GM12878 (cell line): ENCODE results near the gene TSGA10. TPM values are rescaled to one million over a fixed set of nuclear protein-coding genes. Genes with fewer than 3 reads are reported as not detected.
A peak's percentile ranks its signal among the peaks of the same experiment; 100 is the strongest.

Source experiments
- ATAC-seq: fragments of 200-7000 bp; cut with Tn5 transposase; 3 replicates; pipeline ENCODE4 v1.9.1; 2020; ENCODE audit warnings: mild to moderate bottlenecking, moderate library complexity
- BruUV-seq: library from RNA; stranded (reverse); fragments of 400-500 nt; replicated peaks from 2 replicates; lab custom pipeline; 2021; lab: Mats Ljungman, UMichigan
- CTCF ChIA-PET: fragments of 300-600 bp; sonication (Branson Sonifier 250); formaldehyde crosslinking; extraction: SDS; loops from one replicate; lab custom pipeline; 2021; ENCODE audit warnings: inconsistent platforms; lab: Yijun Ruan, JAX
- POLR2A ChIA-PET: fragments of 350-600 bp; formaldehyde crosslinking; extraction: SDS; loops from one replicate; lab custom pipeline; 2021; ENCODE audit warnings: inconsistent platforms; lab: Charles Lee
- RAD21 ChIA-PET: fragments of 300-600 bp; sonication (Branson Sonifier 250); formaldehyde crosslinking; loops from one replicate; lab custom pipeline; 2023; ENCODE audit warnings: antibody characterized with exemption; ENCODE audit not compliant: unreplicated experiment; lab: Charles Lee
- SMC1A ChIA-PET: fragments of 300-600 bp; sonication (Branson Sonifier 250); formaldehyde crosslinking; loops from one replicate; lab custom pipeline; 2023; ENCODE audit not compliant: unreplicated experiment, uncharacterized antibody; lab: Charles Lee
- DNase-seq: peaks from one replicate; pipeline ENCODE4 v3.0.0-alpha.2; 2011; ENCODE audit warnings: low read depth, low spot score
- FAIRE-seq: peaks from 3 replicates; lab custom pipeline; 2011; peaks lifted over from hg19 to GRCh38; lab: Jason Lieb, UNC
- H2AFZ ChIP-seq: 2 replicates; pipeline ENCODE4 v1.6.0; 2011; ENCODE audit warnings: low read depth, low read length, control low read depth; ENCODE audit not compliant: control insufficient read depth
- H3K27ac ChIP-seq: 2 replicates; pipeline ENCODE4 v1.5.1; 2011; ENCODE audit warnings: control low read depth; ENCODE audit not compliant: control insufficient read depth, insufficient read depth
- H3K27me3 ChIP-seq, 2 experiments: replicated peaks in 1 of 2; 2 replicates each; pipeline versions ENCODE4 v1.6.0 to v1.6.1; 2011; ENCODE audit warnings: low read length in 1 of 2; ENCODE audit not compliant: control insufficient read depth in 2 of 2, insufficient read depth in 2 of 2
- H3K36me3 ChIP-seq, 2 experiments: 2 replicates each; pipeline ENCODE4 v1.5.1; 2011; ENCODE audit warnings: low read length in 1 of 2; ENCODE audit not compliant: control insufficient read depth in 2 of 2, insufficient read depth in 2 of 2
- H3K4me1 ChIP-seq: 2 replicates; pipeline ENCODE4 v1.6.1; 2011; ENCODE audit warnings: mild to moderate bottlenecking, low read length, moderate library complexity, mixed read lengths; ENCODE audit not compliant: control insufficient read depth, insufficient read depth
- H3K4me2 ChIP-seq: 2 replicates; pipeline ENCODE4 v1.6.0; 2011; ENCODE audit warnings: control low read depth; ENCODE audit not compliant: control insufficient read depth, insufficient read depth
- H3K4me3 ChIP-seq: fragments of 200-600 bp; sonication (generic); 2 replicates; pipeline ENCODE4 v1.5.1; 2016
- H3K79me2 ChIP-seq: 2 replicates; pipeline ENCODE4 v1.6.0; 2011; ENCODE audit warnings: low read length; ENCODE audit not compliant: control insufficient read depth, insufficient read depth
- H3K9ac ChIP-seq: 2 replicates; pipeline ENCODE4 v1.8.0; 2011; ENCODE audit warnings: low read length, control low read depth, mixed read lengths; ENCODE audit not compliant: control insufficient read depth, insufficient read depth
- H3K9me3 ChIP-seq: replicated peaks from 3 replicates; pipeline ENCODE4 v1.5.1; 2011; ENCODE audit warnings: mild to moderate bottlenecking, low read length; ENCODE audit not compliant: control insufficient read depth, insufficient read depth
- H4K20me1 ChIP-seq: 2 replicates; pipeline ENCODE4 v1.6.0; 2011; ENCODE audit not compliant: control insufficient read depth, insufficient read depth
- KAT2A ChIP-seq: conservative IDR thresholded peaks from 2 replicates; pipeline ENCODE4 v1.6.1; 2011; ENCODE audit warnings: low read depth, low read length; ENCODE audit not compliant: control insufficient read depth
- MXI1 ChIP-seq: fragments of 150-350 bp; IDR thresholded peaks from 2 replicates; pipeline ENCODE4 v1.6.1; 2011; ENCODE audit warnings: low read depth, mild to moderate bottlenecking, inconsistent platforms, low read length, improper control_type of control experiment
- NBN ChIP-seq: fragments of 450-650 bp; IDR thresholded peaks from 2 replicates; pipeline ENCODE4 v1.6.1; 2016
- NFYB ChIP-seq: IDR thresholded peaks from 2 replicates; pipeline ENCODE4 v1.6.1; 2011; ENCODE audit warnings: low read depth, mild to moderate bottlenecking, low read length, improper control_type of control experiment, moderate library complexity; ENCODE audit not compliant: insufficient read depth
- PAX5 ChIP-seq: IDR thresholded peaks from 2 replicates; pipeline ENCODE4 v1.6.1; 2011; ENCODE audit warnings: low read depth, low read length, borderline replicate concordance
- WGBS: methylation state at CpG from one replicate; pipeline ENCODE4 v1.1.6; 2016; ENCODE audit warnings: low lambda C conversion rate; ENCODE audit not compliant: insufficient replicate concordance, insufficient coverage; ENCODE audit errors: missing lambda C conversion rate; 5-methylcytosine and 5-hydroxymethylcytosine counted together
- in situ Hi-C: fragments of 300-500 bp; cut with MboI; formaldehyde crosslinking; loops from 9 replicates; pipeline ENCODE4 v1.14.3; 2018; ENCODE audit warnings: mixed read lengths
- intact Hi-C: fragments of 100-400 bp; cut with micrococcal nuclease; formaldehyde crosslinking; loops from one replicate; pipeline ENCODE4 v1.14.2; 2022; ENCODE audit not compliant: unreplicated experiment
- polyA plus RNA-seq, 11 experiments: library from polyadenylated mRNA; depleted of rRNA in 4 of 11; unstranded in 6 of 11; stranded (reverse) in 5 of 11; fragments of >200 nt; fragmentation: Nextera tagmentation in 4 of 11; fragmentation: Illumina TruSeq in 1 of 11; extraction: Ambion mirVana in 4 of 11; extraction: Trizol in 1 of 11; gene quantifications; 1 replicate in 1 of 11; 2 replicates in 10 of 11; pipeline versions ENCODE4 v1.2.1 to v1.2.3, GENCODE V29; 2011 to 2016; ENCODE audit warnings: inconsistent platforms in 2 of 11, missing spikeins in 2 of 11, low read depth in 1 of 11
- total RNA-seq, 4 experiments: library from RNA; depleted of rRNA in 3 of 4; stranded (reverse); fragments of >200 nt in 3 of 4; fragmentation: Illumina TruSeq in 1 of 4; extraction: Trizol in 1 of 4; gene quantifications; 2 replicates each; pipeline versions ENCODE4 v1.2.1 to v1.2.3, GENCODE V29; 2013 to 2021
- TF ChIP-seq, protein P1 (sequence below): fragments of 450-650 bp; IDR thresholded peaks from 2 replicates; pipeline ENCODE4 v1.6.1; 2016; ENCODE audit warnings: mild to moderate bottlenecking
- TF ChIP-seq, protein P2 (sequence below): fragments of 450-650 bp; IDR thresholded peaks from 2 replicates; pipeline ENCODE4 v1.6.1; 2017; ENCODE audit warnings: antibody characterized with exemption, mild to moderate bottlenecking, moderate library complexity
- TF ChIP-seq, protein P3 (sequence below): fragments of 450-650 bp; IDR thresholded peaks from 2 replicates; pipeline ENCODE4 v1.6.1; 2018; ENCODE audit warnings: mild to moderate bottlenecking, low read depth, moderate library complexity; ENCODE audit not compliant: partially characterized antibody

The TSGA10 gene
- total and polyA plus RNA-seq, 10 of the 15 experiments (the other 5 are each of a cell fraction or from before 2014, with no cell fraction given): 5.3 to 13.5 (median 8.6) TPM

DNA sequence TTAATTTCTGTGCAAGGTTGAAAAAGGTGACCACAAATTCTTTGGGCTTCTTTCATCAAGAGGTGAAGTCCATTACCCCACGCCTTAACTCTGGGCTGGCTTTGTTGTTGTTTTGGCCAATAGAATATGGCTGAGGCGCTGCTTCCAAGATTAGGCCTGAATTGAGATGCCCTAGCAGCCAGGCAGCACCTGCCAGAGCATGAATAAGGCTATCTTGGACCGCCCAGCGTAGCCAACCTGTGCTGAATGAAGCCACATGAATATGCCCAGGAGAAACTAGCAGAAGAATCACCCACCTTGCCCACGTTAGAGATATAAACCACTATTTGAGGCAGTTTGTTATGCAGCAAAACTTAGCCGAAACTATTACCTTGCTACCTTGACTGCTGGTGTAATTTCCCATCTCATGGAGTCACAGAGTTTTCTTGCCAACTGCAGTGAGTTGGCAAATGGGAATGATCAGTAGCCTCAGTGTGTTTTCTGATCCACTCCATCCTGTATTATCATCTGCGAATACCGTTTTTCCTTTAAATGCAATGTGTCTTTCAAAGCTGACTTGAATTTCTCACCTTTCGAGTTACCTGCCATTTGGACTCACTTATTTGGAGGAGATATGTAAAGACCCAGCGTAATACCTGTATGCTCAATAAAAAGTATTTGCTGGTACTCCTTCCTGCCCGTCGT, 679 bp downstream of the TSGA10 start:
- Histone ChIP-seq H3K9ac (peak overlapping the region; percentile 84), H4K20me1 (no peaks in the 10 kb centered on the region), H3K27me3 (no peaks in the 10 kb centered on the region), H3K4me1 (no peaks in the 10 kb centered on the region), H3K4me2 (peak overlapping the region; percentile 32), H3K36me3 (no peaks in the 10 kb centered on the region), H3K9me3 (no peaks in the 10 kb centered on the region), H3K4me3 (peak overlapping the region; percentile 78), H2AFZ (peak overlapping the region; percentile 95), H3K27ac (peak overlapping the region; percentile 76), H3K79me2 (peaks cover 11% of the 10 kb centered on the region)
- CTCF ChIA-PET: interaction anchor here (0.6 to 2.3 kb wide), 3 partner anchors 26 to 183 kb away, joined by 3 to 10 read pairs (median 3); partner anchors contain the start of genes MITD1 and MRPL30
- TF ChIP-seq KAT2A (no peak), MXI1 (no peak), NBN (no peak), NFYB (no peak), PAX5 (no peak)
- TF ChIP-seq, protein P1, sequence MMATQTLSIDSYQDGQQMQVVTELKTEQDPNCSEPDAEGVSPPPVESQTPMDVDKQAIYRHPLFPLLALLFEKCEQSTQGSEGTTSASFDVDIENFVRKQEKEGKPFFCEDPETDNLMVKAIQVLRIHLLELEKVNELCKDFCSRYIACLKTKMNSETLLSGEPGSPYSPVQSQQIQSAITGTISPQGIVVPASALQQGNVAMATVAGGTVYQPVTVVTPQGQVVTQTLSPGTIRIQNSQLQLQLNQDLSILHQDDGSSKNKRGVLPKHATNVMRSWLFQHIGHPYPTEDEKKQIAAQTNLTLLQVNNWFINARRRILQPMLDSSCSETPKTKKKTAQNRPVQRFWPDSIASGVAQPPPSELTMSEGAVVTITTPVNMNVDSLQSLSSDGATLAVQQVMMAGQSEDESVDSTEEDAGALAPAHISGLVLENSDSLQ: no peak
- TF ChIP-seq, protein P2, sequence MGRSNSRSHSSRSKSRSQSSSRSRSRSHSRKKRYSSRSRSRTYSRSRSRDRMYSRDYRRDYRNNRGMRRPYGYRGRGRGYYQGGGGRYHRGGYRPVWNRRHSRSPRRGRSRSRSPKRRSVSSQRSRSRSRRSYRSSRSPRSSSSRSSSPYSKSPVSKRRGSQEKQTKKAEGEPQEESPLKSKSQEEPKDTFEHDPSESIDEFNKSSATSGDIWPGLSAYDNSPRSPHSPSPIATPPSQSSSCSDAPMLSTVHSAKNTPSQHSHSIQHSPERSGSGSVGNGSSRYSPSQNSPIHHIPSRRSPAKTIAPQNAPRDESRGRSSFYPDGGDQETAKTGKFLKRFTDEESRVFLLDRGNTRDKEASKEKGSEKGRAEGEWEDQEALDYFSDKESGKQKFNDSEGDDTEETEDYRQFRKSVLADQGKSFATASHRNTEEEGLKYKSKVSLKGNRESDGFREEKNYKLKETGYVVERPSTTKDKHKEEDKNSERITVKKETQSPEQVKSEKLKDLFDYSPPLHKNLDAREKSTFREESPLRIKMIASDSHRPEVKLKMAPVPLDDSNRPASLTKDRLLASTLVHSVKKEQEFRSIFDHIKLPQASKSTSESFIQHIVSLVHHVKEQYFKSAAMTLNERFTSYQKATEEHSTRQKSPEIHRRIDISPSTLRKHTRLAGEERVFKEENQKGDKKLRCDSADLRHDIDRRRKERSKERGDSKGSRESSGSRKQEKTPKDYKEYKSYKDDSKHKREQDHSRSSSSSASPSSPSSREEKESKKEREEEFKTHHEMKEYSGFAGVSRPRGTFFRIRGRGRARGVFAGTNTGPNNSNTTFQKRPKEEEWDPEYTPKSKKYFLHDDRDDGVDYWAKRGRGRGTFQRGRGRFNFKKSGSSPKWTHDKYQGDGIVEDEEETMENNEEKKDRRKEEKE: no peak
- TF ChIP-seq, protein P3, sequence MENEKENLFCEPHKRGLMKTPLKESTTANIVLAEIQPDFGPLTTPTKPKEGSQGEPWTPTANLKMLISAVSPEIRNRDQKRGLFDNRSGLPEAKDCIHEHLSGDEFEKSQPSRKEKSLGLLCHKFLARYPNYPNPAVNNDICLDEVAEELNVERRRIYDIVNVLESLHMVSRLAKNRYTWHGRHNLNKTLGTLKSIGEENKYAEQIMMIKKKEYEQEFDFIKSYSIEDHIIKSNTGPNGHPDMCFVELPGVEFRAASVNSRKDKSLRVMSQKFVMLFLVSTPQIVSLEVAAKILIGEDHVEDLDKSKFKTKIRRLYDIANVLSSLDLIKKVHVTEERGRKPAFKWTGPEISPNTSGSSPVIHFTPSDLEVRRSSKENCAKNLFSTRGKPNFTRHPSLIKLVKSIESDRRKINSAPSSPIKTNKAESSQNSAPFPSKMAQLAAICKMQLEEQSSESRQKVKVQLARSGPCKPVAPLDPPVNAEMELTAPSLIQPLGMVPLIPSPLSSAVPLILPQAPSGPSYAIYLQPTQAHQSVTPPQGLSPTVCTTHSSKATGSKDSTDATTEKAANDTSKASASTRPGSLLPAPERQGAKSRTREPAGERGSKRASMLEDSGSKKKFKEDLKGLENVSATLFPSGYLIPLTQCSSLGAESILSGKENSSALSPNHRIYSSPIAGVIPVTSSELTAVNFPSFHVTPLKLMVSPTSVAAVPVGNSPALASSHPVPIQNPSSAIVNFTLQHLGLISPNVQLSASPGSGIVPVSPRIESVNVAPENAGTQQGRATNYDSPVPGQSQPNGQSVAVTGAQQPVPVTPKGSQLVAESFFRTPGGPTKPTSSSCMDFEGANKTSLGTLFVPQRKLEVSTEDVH: no peak
- SMC1A ChIA-PET: interaction anchor here (0.9 to 2.3 kb wide), 7 partner anchors 10 to 64 kb away, joined by 3 to 11 read pairs (median 3); partner anchors contain the start of gene C2orf15
- 40% methylated on average over 12 of the region's 12 CpGs for WGBS
- in situ Hi-C loops: no loop called here
- RAD21 ChIA-PET: interaction anchor here (1.1 to 1.4 kb wide), 2 partner anchors 13 kb away, joined by 4 to 8 read pairs; no protein-coding TSS in a partner anchor
- DNase-seq (no peak), FAIRE-seq (peak; percentile 75), ATAC-seq (no peak)
- BruUV-seq: TSS peak; percentile 86
- intact Hi-C loops: loop anchor here (1.0 to 10.0 kb wide), 2 partner anchors 182 to 509 kb away; partner anchors contain the start of gene TXNDC9
- POLR2A ChIA-PET: interaction anchor here (0.6 to 4.0 kb wide), 5 partner anchors 13 to 183 kb away, joined by 3 to 26 read pairs (median 10); partner anchors contain the start of genes C2orf15 and EIF5B
